Ectodermal cell (in vitro differentiated cells): Measurements from ENCODE around the gene FAM72B.
"Not testable (repeated sequence)": the region's sequence is repeated elsewhere in the genome, so short reads cannot be mapped to it uniquely, and the experiment has no call there.

ENCODE experiments used
- H3K27ac ChIP-seq: 2 replicates; pipeline ENCODE4 v1.7.0; 2013; ENCODE audit warnings: mild to moderate bottlenecking, low read depth, low read length; ENCODE audit not compliant: insufficient read depth, poor library complexity, severe bottlenecking
- H3K27me3 ChIP-seq: 2 replicates; pipeline ENCODE4 v1.7.0; 2013; ENCODE audit warnings: mild to moderate bottlenecking, low read length; ENCODE audit not compliant: insufficient read depth, control insufficient read depth, poor library complexity, severe bottlenecking
- H3K36me3 ChIP-seq: one replicate; pipeline ENCODE4 v1.7.0; 2013; ENCODE audit warnings: low read length; ENCODE audit not compliant: control insufficient read depth, insufficient read depth
- H3K4me1 ChIP-seq: one replicate; pipeline ENCODE4 v1.7.0; 2013; ENCODE audit warnings: low read length; ENCODE audit not compliant: control insufficient read depth, insufficient read depth
- H3K4me3 ChIP-seq: 2 replicates; pipeline ENCODE4 v1.7.0; 2013; ENCODE audit warnings: low read depth, low read length, control low read depth; ENCODE audit not compliant: insufficient read depth
- H3K9me3 ChIP-seq: 2 replicates; pipeline ENCODE4 v1.7.0; 2013; ENCODE audit warnings: mild to moderate bottlenecking, low read length, moderate library complexity; ENCODE audit not compliant: control insufficient read depth
- WGBS, 2 experiments: methylation state at CpG; one replicate each; pipeline ENCODE4 v1.1.7; 2013; ENCODE audit warnings: missing lambda C conversion rate in 2 of 2; 5-methylcytosine and 5-hydroxymethylcytosine counted together

FAM72B gene

GRCh38 chr1:121215699-121216417, 31.7 kb upstream of the FAM72B start:
- not testable (repeated sequence) for H3K36me3 ChIP-seq, H3K9me3 ChIP-seq, H3K27ac ChIP-seq, H3K4me3 ChIP-seq, H3K27me3 ChIP-seq, H3K4me1 ChIP-seq
- no CpG with 5 or more reads among the region's 1 CpG for WGBS, 2 experiments

GRCh38 chr1:121214544-121215156, 30.5 kb upstream of the FAM72B start:
- not testable (repeated sequence) for H3K4me1 ChIP-seq, H3K27me3 ChIP-seq, H3K36me3 ChIP-seq, H3K27ac ChIP-seq, H3K9me3 ChIP-seq, H3K4me3 ChIP-seq
- no CpG with 5 or more reads among the region's 5 CpGs for WGBS, 2 experiments

DNA sequence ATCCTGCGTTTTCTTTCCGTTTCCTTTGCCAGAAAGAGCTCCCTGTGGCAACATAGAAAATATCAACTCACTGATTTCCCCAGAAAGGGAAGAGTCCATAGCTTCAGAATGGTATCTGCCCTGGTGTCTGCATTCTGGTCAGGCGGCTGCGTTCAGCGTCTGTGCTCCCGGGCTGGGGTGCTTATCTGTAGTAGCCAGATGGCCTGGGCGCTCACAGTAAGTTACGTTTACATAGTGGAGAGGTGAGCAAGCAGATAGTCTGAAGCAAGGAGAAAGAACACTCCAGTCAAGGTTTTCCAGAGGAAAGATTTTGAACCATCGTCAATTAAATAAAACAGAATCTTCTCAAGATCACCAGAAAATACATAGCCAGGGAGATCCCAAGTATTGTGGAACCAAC, 29.4 kb upstream of the FAM72B start:
- not testable (repeated sequence) for H3K4me3 ChIP-seq, H3K9me3 ChIP-seq, H3K36me3 ChIP-seq, H3K4me1 ChIP-seq, H3K27me3 ChIP-seq, H3K27ac ChIP-seq
- no CpG with 5 or more reads among the region's 9 CpGs for WGBS, 2 experiments

DNA sequence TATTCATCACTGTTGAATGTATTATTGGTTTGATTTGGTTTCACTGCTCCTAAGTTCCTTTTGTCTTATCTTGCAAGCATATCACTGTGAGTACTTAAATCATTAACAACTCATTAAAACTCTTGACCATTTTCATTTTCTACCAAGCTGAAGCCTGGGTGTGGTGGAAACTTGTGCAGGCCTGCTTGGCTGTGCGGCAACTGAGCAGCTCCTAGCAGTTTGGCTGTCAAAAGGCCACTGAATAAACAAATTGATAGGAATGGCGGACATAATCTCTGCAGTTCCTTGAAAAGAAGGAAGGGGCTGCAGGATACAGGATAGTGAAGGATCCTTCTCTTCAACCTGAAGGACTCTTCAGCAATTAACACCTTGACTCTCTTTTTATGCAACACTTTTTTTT, 26.6 kb upstream of the FAM72B start:
- WGBS, 2 experiments, result no CpG with 5 or more reads among the region's 2 CpGs
- not testable (repeated sequence) for H3K27me3 ChIP-seq, H3K36me3 ChIP-seq, H3K4me1 ChIP-seq, H3K27ac ChIP-seq, H3K4me3 ChIP-seq, H3K9me3 ChIP-seq

- H3K27me3 ChIP-seq, H3K27ac ChIP-seq, H3K36me3 ChIP-seq, H3K4me3 ChIP-seq, H3K4me1 ChIP-seq, H3K9me3 ChIP-seq: not testable (repeated sequence)
- WGBS, 2 experiments, result 100% methylated on average over 3 of the region's 6 CpGs
Observed at GRCh38 chr1:121208375-121208774, 24.2 kb upstream of the FAM72B start.

DNA sequence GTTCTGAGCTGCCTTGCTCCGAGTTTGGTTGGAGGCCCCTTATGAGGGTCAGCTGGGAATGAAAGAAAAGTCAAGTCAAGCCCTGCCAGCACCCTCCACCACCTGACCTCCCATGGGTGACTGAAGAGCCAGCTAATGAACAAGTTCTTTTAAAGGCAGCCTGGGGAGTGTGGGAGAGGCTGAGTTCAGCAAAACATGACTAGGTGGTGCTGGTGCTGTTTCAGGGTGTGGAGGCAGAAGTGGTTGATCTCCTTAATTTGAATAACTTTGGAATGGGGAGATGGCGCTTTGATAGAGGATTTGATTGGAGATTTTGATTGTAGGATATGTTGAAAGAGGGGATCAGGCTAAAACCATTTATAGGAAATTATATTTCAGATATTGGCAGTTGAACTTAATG, 23.2 kb upstream of the FAM72B start:
- H3K27me3 ChIP-seq, H3K36me3 ChIP-seq, H3K9me3 ChIP-seq, H3K4me1 ChIP-seq, H3K4me3 ChIP-seq, H3K27ac ChIP-seq: not testable (repeated sequence)
- 94 to 100% methylated on average over 1 of the region's 2 CpGs for WGBS, 2 experiments

DNA sequence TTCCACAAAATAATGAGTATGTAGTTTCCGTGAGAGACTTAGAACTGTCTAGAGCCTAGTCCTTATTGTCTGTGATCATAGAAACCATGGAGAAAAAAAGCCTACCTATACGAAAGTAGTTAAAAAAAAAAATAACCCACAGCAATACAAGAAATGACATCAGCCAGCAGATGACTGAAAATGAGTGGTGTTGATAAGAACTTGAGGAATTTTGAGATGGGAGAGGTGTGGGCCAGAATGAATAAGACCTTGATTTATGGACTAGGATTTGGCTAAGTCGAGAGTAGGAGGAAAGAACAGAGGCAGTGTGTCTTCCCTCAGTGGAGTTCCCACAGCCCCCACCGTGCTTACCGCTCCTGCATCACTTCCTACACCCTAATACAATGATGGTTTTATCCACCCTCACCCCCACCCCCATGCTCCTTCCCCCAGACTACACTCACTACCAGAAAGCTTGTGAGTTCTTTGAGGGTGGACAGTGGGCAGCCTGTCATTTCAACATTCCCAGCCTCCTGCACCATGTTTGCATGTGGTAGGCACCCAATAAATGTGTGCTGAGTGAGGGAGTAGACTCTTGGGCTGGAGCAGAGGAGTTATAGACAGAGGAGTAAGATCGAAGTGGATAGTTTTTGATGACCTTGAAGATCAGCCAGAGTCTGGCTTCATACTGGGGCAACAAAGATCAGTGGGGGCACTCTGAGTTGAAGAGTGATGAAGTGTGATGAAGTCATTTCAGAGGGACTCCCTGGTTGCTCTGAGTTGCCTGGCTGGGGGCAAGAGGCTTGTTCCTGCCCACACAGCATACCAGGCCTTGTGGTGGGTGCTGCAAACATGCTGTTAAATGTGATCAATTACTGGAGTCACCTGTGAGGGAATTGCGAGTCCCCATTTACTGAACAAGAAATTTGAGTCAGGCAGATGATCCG, 21.9 kb upstream of the FAM72B start:
- H3K27me3 ChIP-seq, H3K27ac ChIP-seq, H3K9me3 ChIP-seq, H3K4me1 ChIP-seq, H3K4me3 ChIP-seq, H3K36me3 ChIP-seq: not testable (repeated sequence)
- WGBS, 2 experiments, result 91 to 95% methylated on average over 1 of the region's 8 CpGs

- H3K27me3 ChIP-seq, H3K36me3 ChIP-seq, H3K9me3 ChIP-seq, H3K27ac ChIP-seq, H3K4me3 ChIP-seq, H3K4me1 ChIP-seq: not testable (repeated sequence)
- 94% methylated on average over 2 to 3 of the region's 3 CpGs for WGBS, 2 experiments
Observed at GRCh38 chr1:121202986-121203385, 18.8 kb upstream of the FAM72B start.

DNA sequence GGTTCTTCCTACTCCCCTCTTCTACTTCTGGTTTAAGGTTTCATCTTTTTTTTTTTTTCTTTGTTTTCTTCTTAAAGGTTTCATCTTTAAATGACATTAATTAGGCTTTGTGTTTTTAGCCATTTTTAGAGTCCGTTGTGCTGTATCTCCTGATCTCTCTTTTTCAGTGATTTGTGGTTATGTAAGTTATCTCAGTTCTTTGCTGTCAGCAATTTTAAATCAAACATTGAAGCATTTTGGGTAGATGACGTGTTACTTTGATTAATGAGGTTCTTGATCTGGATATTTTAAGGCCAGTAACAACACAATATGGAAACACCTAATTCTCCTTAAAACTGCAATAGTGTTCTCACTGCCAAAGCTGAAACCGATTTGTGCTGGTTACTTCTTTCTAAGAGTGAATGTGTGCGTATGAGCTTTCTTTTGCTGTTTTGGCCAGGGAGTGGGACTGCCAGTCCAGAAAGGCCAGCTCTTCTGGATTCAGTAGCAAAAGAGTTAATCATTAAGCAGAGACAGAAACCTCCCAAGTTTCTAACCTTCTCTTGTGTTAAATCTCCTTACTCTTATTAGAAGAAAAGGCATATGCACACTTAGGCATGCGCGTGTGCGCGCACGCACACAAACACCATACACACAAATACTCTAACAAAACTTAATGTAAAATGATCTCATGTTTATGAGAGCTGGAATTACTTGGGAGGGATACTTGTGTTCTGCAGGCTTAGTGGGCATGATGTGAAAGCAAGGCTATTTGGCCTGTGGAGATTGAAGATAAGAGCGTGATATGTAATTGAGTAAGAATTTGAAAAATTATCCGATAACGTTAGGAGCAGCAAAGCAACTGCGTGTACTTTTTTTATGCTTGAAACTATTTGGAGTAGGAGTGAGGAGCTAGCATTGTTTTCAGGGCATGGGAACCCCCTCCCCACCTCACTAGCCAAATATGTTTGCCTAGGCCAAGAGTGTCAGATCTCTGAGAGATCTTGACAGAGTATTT, 17.1 kb upstream of the FAM72B start:
- H3K27ac ChIP-seq, H3K9me3 ChIP-seq, H3K36me3 ChIP-seq, H3K4me1 ChIP-seq, H3K27me3 ChIP-seq, H3K4me3 ChIP-seq: not testable (repeated sequence)
- WGBS, 2 experiments, result 87 to 89% methylated on average over 3 to 7 of the region's 13 CpGs
